ENCODE data around the gene GMDS. TPM values are rescaled to one million over a fixed set of nuclear protein-coding genes. Genes with fewer than 3 reads are reported as not detected.

Gene GMDS
- total RNA-seq, 1 donor from 2014 or later = 5.3 TPM

- intact Hi-C loops (cut with DNase I) = no loop called here
- DNase-seq (ENCODE audit: missing footprints) (no peak), ATAC-seq (no peak)
Measured at GRCh38 chr6:1587977-1588376, 657.4 kb downstream of the GMDS start.

- intact Hi-C loops (cut with DNase I) = no loop called here
- ATAC-seq (no peak), DNase-seq (ENCODE audit: missing footprints) (no peak)
Measured at GRCh38 chr6:1587546-1587945, 657.9 kb downstream of the GMDS start.

GRCh38 chr6:1586861-1587450, 658.4 kb downstream of the GMDS start:
- no peak for DNase-seq (ENCODE audit: missing footprints)
- no peak for ATAC-seq
- intact Hi-C loops (cut with DNase I) = no loop called here

GRCh38 chr6:1586256-1586655, 659.1 kb downstream of the GMDS start:
- no peak for DNase-seq (ENCODE audit: missing footprints)
- no peak for ATAC-seq
- intact Hi-C loops (cut with DNase I) = no loop called here

GRCh38 chr6:1585669-1586049, 659.7 kb downstream of the GMDS start:
- no peak for ATAC-seq
- no peak for DNase-seq (ENCODE audit: missing footprints)
- intact Hi-C loops (cut with DNase I) = no loop called here

GRCh38 chr6:1584996-1585668, 660.3 kb downstream of the GMDS start:
- DNase-seq (ENCODE audit: missing footprints) (no peak), ATAC-seq (no peak)
- intact Hi-C loops (cut with DNase I) = no loop called here

GRCh38 chr6:1584146-1584545, 661.3 kb downstream of the GMDS start:
- intact Hi-C loops (cut with DNase I) = no loop called here
- ATAC-seq (no peak), DNase-seq (ENCODE audit: missing footprints) (no peak)

- DNase-seq (ENCODE audit: missing footprints) = no peak
- intact Hi-C loops (cut with DNase I) = no loop called here
- no peak for ATAC-seq
Measured at GRCh38 chr6:1581120-1581991, 664.0 kb downstream of the GMDS start.

- ATAC-seq (no peak), DNase-seq (ENCODE audit: missing footprints) (no peak)
- intact Hi-C loops (cut with DNase I) = no loop called here
Measured at GRCh38 chr6:1580585-1580984, 664.8 kb downstream of the GMDS start.

- ATAC-seq = no peak
- no peak for DNase-seq (ENCODE audit: missing footprints)
- intact Hi-C loops (cut with DNase I) = no loop called here
Measured at GRCh38 chr6:1580109-1580508, 665.3 kb downstream of the GMDS start.

GRCh38 chr6:1579096-1579495, 666.3 kb downstream of the GMDS start:
- no peak for ATAC-seq
- intact Hi-C loops (cut with DNase I) = no loop called here
- DNase-seq (ENCODE audit: missing footprints) = no peak

GRCh38 chr6:1577896-1578745, 667.3 kb downstream of the GMDS start:
- intact Hi-C loops (cut with DNase I) = no loop called here
- no peak for DNase-seq (ENCODE audit: missing footprints)
- no peak for ATAC-seq

- no peak for ATAC-seq
- peak; percentile 35 for DNase-seq (ENCODE audit: missing footprints)
- intact Hi-C loops (cut with DNase I) = no loop called here
Measured at GRCh38 chr6:1577146-1577680, 668.2 kb downstream of the GMDS start.

- no peak for ATAC-seq
- peak; percentile 44 for DNase-seq (ENCODE audit: missing footprints)
- intact Hi-C loops (cut with DNase I) = no loop called here
Measured at GRCh38 chr6:1576711-1577110, 668.7 kb downstream of the GMDS start.

- DNase-seq (ENCODE audit: missing footprints) (no peak), ATAC-seq (no peak)
- intact Hi-C loops (cut with DNase I) = no loop called here
Measured at GRCh38 chr6:1576166-1576565, 669.2 kb downstream of the GMDS start.

GRCh38 chr6:1575210-1576041, 670.0 kb downstream of the GMDS start:
- ATAC-seq (peak; percentile 55), DNase-seq (ENCODE audit: missing footprints) (no peak)

GRCh38 chr6:1574890-1575209, 670.6 kb downstream of the GMDS start:
- ATAC-seq (no peak), DNase-seq (ENCODE audit: missing footprints) (no peak)
- intact Hi-C loops (cut with DNase I) = no loop called here

More at GRCh38 chr6:1575210-1576041, 670.0 kb downstream of the GMDS start:
- intact Hi-C loops (cut with DNase I) = no loop called here

- DNase-seq (ENCODE audit: missing footprints) (no peak), ATAC-seq (peak; percentile 45)
- intact Hi-C loops (cut with DNase I) = no loop called here
Measured at GRCh38 chr6:1574083-1574761, 671.2 kb downstream of the GMDS start.

Measured in Right ventricle myocardium inferior (tissue), 1 donor.